ENCODE measurements around the gene WFDC5. TPM values are rescaled to one million over a fixed set of nuclear protein-coding genes. Genes with fewer than 3 reads are reported as not detected.

Gene WFDC5
- total and polyA plus RNA-seq, 12 donors = not detected

GRCh38 chr20:45070932-45071632 is 43.9 kb downstream of the WFDC5 start:
- no peaks in the 10 kb centered on the region for H3K9me3 ChIP-seq (replicated peaks in 1 of 3)
- H3K4me3 ChIP-seq = no peak overlapping the region
- peak; percentile 43 to 83 (median 77) for DNase-seq
- no peaks in the 10 kb centered on the region for H3K27me3 ChIP-seq
- TF ChIP-seq CTCF (IDR thresholded peaks at IDR 0.05) (peak in 1 of 6 experiments; percentile 12), POLR2A (IDR thresholded peaks at IDR 0.05) (no peak)
- peaks cover 0 to 12% of the 10 kb centered on the region in 2 donors for H3K36me3 ChIP-seq (replicated peaks in 1 of 2)
- H3K4me1 ChIP-seq (replicated peaks in 1 of 2) = peaks cover 26 to 41% of the 10 kb centered on the region in 2 donors
- H3K27ac ChIP-seq = peak overlapping the region in 4 of 5 donors; percentile 15 to 66 (median 51)
- 76 to 80% (median 78%) methylated on average over 6 of the region's 6 CpGs for WGBS, 4 donors
- intact Hi-C loops (cut with DNase I) = no loop called here

- no peak for DNase-seq
- Histone ChIP-seq H3K36me3 (replicated peaks in 1 of 2) (no peaks in the 10 kb centered on the region), H3K27ac (peak overlapping the region in 2 of 5 donors; percentile 2 to 10), H3K4me3 (no peak overlapping the region), H3K4me1 (replicated peaks in 1 of 2) (peaks cover 26 to 41% of the 10 kb centered on the region in 2 donors), H3K9me3 (replicated peaks in 1 of 3) (no peaks in the 10 kb centered on the region), H3K27me3 (no peaks in the 10 kb centered on the region)
- WGBS, 4 donors = 86 to 90% (median 88%) methylated on average over 1 of the region's 1 CpG
- no peak for TF ChIP-seq POLR2A (IDR thresholded peaks at IDR 0.05)
- no peak for TF ChIP-seq CTCF (IDR thresholded peaks at IDR 0.05)
- intact Hi-C loops (cut with DNase I) = no loop called here
Measured at GRCh38 chr20:45069261-45069660, 45.7 kb downstream of the WFDC5 start.

- no peaks in the 10 kb centered on the region for H3K9me3 ChIP-seq (replicated peaks in 1 of 3)
- H3K4me3 ChIP-seq = no peak overlapping the region
- intact Hi-C loops (cut with DNase I) = no loop called here
- H3K27ac ChIP-seq = no peak overlapping the region
- 57 to 66% (median 60%) methylated on average over 2 of the region's 2 CpGs for WGBS, 4 donors
- no peaks in the 10 kb centered on the region for H3K27me3 ChIP-seq
- H3K4me1 ChIP-seq (replicated peaks in 1 of 2) = peaks cover 26 to 41% of the 10 kb centered on the region in 2 donors
- DNase-seq = peak in 5 of 7 donors; percentile 32 to 70 (median 57)
- no peaks in the 10 kb centered on the region for H3K36me3 ChIP-seq (replicated peaks in 1 of 2)
- TF ChIP-seq CTCF (IDR thresholded peaks at IDR 0.05) = no peak
- TF ChIP-seq POLR2A (IDR thresholded peaks at IDR 0.05) = no peak
Measured at GRCh38 chr20:45067558-45067957, 47.4 kb downstream of the WFDC5 start.

- Histone ChIP-seq H3K4me3 (no peak overlapping the region), H3K4me1 (replicated peaks in 1 of 2) (peaks cover 25 to 38% of the 10 kb centered on the region in 2 donors), H3K27ac (no peak overlapping the region), H3K9me3 (replicated peaks in 1 of 3) (no peaks in the 10 kb centered on the region), H3K27me3 (no peaks in the 10 kb centered on the region), H3K36me3 (replicated peaks in 1 of 2) (no peaks in the 10 kb centered on the region)
- WGBS, 4 donors = 93 to 100% (median 96%) methylated on average over 4 of the region's 4 CpGs
- TF ChIP-seq POLR2A (IDR thresholded peaks at IDR 0.05) = no peak
- TF ChIP-seq CTCF (IDR thresholded peaks at IDR 0.05) = no peak
- no peak for DNase-seq
- intact Hi-C loops (cut with DNase I) = no loop called here
Measured at GRCh38 chr20:45067087-45067486, 47.9 kb downstream of the WFDC5 start.

All from adrenal gland (tissue), 12 donors.